ENCODE results near the gene PTCSC3.
"Not testable (repeated sequence)": the region's sequence is repeated elsewhere in the genome, so short reads cannot be mapped to it uniquely, and the experiment has no call there.

Gene PTCSC3

GRCh38 chr14:36113341-36113740, 63.2 kb downstream of the PTCSC3 start:
- Histone ChIP-seq H3K27me3 (ENCODE audit: insufficient read depth, low read length) (no peaks in the 10 kb centered on the region), H3K4me1 (ENCODE audit: insufficient read depth, low read length) (0 out of 2 replicates have a peak, but pooled peaks cover 6% of the 10 kb centered on the region), H3K9me3 (ENCODE audit: insufficient read depth, low read depth, low read length) (no peaks in the 10 kb centered on the region), H3K9ac (ENCODE audit: low read depth, low read length) (no peak overlapping the region), H3K4me3 (ENCODE audit: low read length) (no peak overlapping the region), H3K27ac (ENCODE audit: low read depth, low read length) (no peak overlapping the region), H3K36me3 (ENCODE audit: insufficient read depth, low read length) (no peaks in the 10 kb centered on the region)
- 86% methylated on average over 4 of the region's 4 CpGs for WGBS

DNA sequence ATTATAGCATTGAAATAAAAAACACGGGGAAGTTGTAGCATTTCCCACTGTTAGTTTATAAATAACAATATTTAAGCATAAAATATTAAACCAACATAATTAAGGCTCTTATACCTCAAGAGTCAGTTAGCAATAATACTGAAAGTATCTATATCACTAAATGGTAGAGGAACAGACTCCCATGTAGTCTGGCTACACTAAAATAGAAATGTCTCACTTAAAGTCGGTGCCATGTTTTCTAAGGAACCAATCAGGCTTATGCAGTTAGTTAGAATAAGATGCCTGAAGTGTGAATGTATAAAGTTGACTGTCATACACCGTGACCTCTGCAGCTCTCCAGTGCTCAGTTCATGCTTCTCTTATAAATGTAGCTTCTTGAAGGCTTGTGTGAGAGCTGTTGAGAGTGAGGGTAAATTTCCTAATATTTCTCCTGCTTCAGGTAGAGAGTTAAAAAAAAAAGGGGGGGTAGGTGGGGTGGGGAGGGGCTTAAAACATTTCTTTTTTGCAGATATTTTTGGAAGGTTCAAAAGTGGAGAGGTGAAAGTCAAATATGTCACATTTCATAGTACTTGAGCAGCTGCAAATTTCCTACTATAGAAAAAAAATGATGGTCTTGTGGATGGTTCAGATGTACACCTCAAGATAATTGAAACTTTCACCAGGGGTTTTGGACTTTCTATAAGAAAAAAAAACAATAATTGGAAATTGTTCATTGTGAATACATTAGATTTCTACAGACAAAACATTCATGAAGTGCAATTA, 64.5 kb downstream of the PTCSC3 start:
- WGBS: 89% methylated on average over 2 of the region's 3 CpGs
- H3K27me3 ChIP-seq (ENCODE audit: insufficient read depth, low read length): no peaks in the 10 kb centered on the region

GRCh38 chr14:36105401-36105800, 71.1 kb downstream of the PTCSC3 start:
- H3K27me3 ChIP-seq (ENCODE audit: insufficient read depth, low read length): no peaks in the 10 kb centered on the region
- 0% methylated on average over 1 of the region's 1 CpG for WGBS
- no peak overlapping the region for H3K27ac ChIP-seq (ENCODE audit: low read depth, low read length)

More for the DNA sequence above, 64.5 kb downstream of the PTCSC3 start:
- Histone ChIP-seq H3K36me3 (ENCODE audit: insufficient read depth, low read length) (no peaks in the 10 kb centered on the region), H3K9me3 (ENCODE audit: insufficient read depth, low read depth, low read length) (no peaks in the 10 kb centered on the region), H3K9ac (ENCODE audit: low read depth, low read length) (no peak overlapping the region), H3K4me3 (ENCODE audit: low read length) (no peak overlapping the region), H3K4me1 (ENCODE audit: insufficient read depth, low read length) (0 out of 2 replicates have a peak, but pooled peaks cover 6% of the 10 kb centered on the region), H3K27ac (ENCODE audit: low read depth, low read length) (no peak overlapping the region)

GRCh38 chr14:36104258-36104657, 72.3 kb downstream of the PTCSC3 start:
- H3K9ac ChIP-seq (ENCODE audit: low read depth, low read length); H3K36me3 ChIP-seq (ENCODE audit: insufficient read depth, low read length); H3K4me1 ChIP-seq (ENCODE audit: insufficient read depth, low read length); H3K27ac ChIP-seq (ENCODE audit: low read depth, low read length); H3K27me3 ChIP-seq (ENCODE audit: insufficient read depth, low read length); H3K9me3 ChIP-seq (ENCODE audit: insufficient read depth, low read depth, low read length); H3K4me3 ChIP-seq (ENCODE audit: low read length): not testable (repeated sequence)
- 77% methylated on average over 7 of the region's 7 CpGs for WGBS

More at GRCh38 chr14:36105401-36105800, 71.1 kb downstream of the PTCSC3 start:
- H3K4me1 ChIP-seq (ENCODE audit: insufficient read depth, low read length): no peaks in the 10 kb centered on the region
- H3K36me3 ChIP-seq (ENCODE audit: insufficient read depth, low read length): no peaks in the 10 kb centered on the region
- no peaks in the 10 kb centered on the region for H3K9me3 ChIP-seq (ENCODE audit: insufficient read depth, low read depth, low read length)
- H3K9ac ChIP-seq (ENCODE audit: low read depth, low read length): no peak overlapping the region
- H3K4me3 ChIP-seq (ENCODE audit: low read length): no peak overlapping the region

DNA sequence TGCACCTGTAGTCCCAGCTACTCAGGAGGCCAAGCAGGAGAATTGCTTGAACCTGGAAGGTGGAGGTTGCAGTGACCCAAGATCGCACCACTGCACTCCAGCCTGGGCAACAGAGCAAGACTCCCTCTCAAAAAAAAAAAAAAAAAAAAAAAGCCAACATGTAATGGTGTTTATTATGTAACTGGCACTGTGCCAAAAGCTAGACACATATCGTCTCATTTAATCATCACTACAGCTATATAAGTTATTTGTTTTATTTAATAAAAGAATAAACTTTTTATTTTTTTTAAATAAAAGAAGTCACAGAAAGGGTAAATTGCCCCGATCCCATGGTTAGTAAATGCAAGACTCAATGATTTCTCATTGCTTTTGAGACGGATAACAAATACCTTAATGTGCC, 76.9 kb downstream of the PTCSC3 start:
- WGBS: 89% methylated on average over 2 of the region's 4 CpGs
- Histone ChIP-seq H3K27me3 (ENCODE audit: insufficient read depth, low read length) (no peaks in the 10 kb centered on the region), H3K36me3 (ENCODE audit: insufficient read depth, low read length) (no peaks in the 10 kb centered on the region), H3K4me3 (ENCODE audit: low read length) (no peak overlapping the region), H3K4me1 (ENCODE audit: insufficient read depth, low read length) (no peaks in the 10 kb centered on the region), H3K9me3 (ENCODE audit: insufficient read depth, low read depth, low read length) (no peaks in the 10 kb centered on the region), H3K27ac (ENCODE audit: low read depth, low read length) (no peak overlapping the region), H3K9ac (ENCODE audit: low read depth, low read length) (no peak overlapping the region)

GRCh38 chr14:36097356-36097755, 79.2 kb downstream of the PTCSC3 start:
- no peaks in the 10 kb centered on the region for H3K36me3 ChIP-seq (ENCODE audit: insufficient read depth, low read length)
- no peak overlapping the region for H3K27ac ChIP-seq (ENCODE audit: low read depth, low read length)
- H3K4me1 ChIP-seq (ENCODE audit: insufficient read depth, low read length): no peaks in the 10 kb centered on the region
- H3K27me3 ChIP-seq (ENCODE audit: insufficient read depth, low read length): no peaks in the 10 kb centered on the region
- WGBS: 100% methylated on average over 1 of the region's 1 CpG
- no peak overlapping the region for H3K9ac ChIP-seq (ENCODE audit: low read depth, low read length)
- H3K9me3 ChIP-seq (ENCODE audit: insufficient read depth, low read depth, low read length): no peaks in the 10 kb centered on the region
- H3K4me3 ChIP-seq (ENCODE audit: low read length): no peak overlapping the region

- no peaks in the 10 kb centered on the region for H3K9me3 ChIP-seq (ENCODE audit: insufficient read depth, low read depth, low read length)
- no peak overlapping the region for H3K27ac ChIP-seq (ENCODE audit: low read depth, low read length)
- no peaks in the 10 kb centered on the region for H3K36me3 ChIP-seq (ENCODE audit: insufficient read depth, low read length)
- H3K4me3 ChIP-seq (ENCODE audit: low read length): no peak overlapping the region
- no peaks in the 10 kb centered on the region for H3K27me3 ChIP-seq (ENCODE audit: insufficient read depth, low read length)
- no peak overlapping the region for H3K9ac ChIP-seq (ENCODE audit: low read depth, low read length)
- H3K4me1 ChIP-seq (ENCODE audit: insufficient read depth, low read length): no peaks in the 10 kb centered on the region
These were observed 80.4 kb downstream of the PTCSC3 start for GRCh38 chr14:36096090-36096489.

- H3K36me3 ChIP-seq (ENCODE audit: insufficient read depth, low read length): no peaks in the 10 kb centered on the region
- H3K9ac ChIP-seq (ENCODE audit: low read depth, low read length): no peak overlapping the region
- no peak overlapping the region for H3K27ac ChIP-seq (ENCODE audit: low read depth, low read length)
- 95% methylated on average over 4 of the region's 4 CpGs for WGBS
- no peaks in the 10 kb centered on the region for H3K4me1 ChIP-seq (ENCODE audit: insufficient read depth, low read length)
- no peaks in the 10 kb centered on the region for H3K27me3 ChIP-seq (ENCODE audit: insufficient read depth, low read length)
- H3K9me3 ChIP-seq (ENCODE audit: insufficient read depth, low read depth, low read length): no peaks in the 10 kb centered on the region
- no peak overlapping the region for H3K4me3 ChIP-seq (ENCODE audit: low read length)
These were observed 81.6 kb downstream of the PTCSC3 start for GRCh38 chr14:36094963-36095362.

DNA sequence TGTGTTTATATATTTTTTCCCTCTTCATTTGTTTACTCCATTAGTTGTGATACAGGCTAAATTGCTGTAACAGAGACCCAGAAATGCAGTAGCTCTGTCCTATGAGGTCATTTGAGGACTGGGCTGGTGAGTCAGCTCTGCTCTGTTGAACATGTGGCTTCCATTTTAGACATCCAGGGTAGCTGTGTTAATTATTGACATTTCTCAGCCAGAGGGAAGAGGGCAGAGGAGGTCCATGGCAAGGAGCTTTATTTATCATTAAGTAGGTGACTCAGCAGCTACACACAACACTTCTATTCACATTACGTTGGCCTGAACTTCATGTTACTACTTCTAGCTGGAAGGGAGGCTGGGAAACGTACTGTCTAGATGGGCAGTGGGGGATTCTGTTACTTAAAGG, 85.4 kb downstream of the PTCSC3 start:
- Histone ChIP-seq H3K9me3 (ENCODE audit: insufficient read depth, low read depth, low read length) (no peaks in the 10 kb centered on the region), H3K4me3 (ENCODE audit: low read length) (no peak overlapping the region), H3K9ac (ENCODE audit: low read depth, low read length) (no peak overlapping the region), H3K27ac (ENCODE audit: low read depth, low read length) (no peak overlapping the region), H3K4me1 (ENCODE audit: insufficient read depth, low read length) (no peaks in the 10 kb centered on the region), H3K36me3 (ENCODE audit: insufficient read depth, low read length) (no peaks in the 10 kb centered on the region), H3K27me3 (ENCODE audit: insufficient read depth, low read length) (no peaks in the 10 kb centered on the region)
- WGBS: no CpG with 5 or more reads among the region's 2 CpGs

GRCh38 chr14:36087411-36087810, 89.1 kb downstream of the PTCSC3 start:
- H3K9ac ChIP-seq (ENCODE audit: low read depth, low read length): no peak overlapping the region
- no peak overlapping the region for H3K27ac ChIP-seq (ENCODE audit: low read depth, low read length)
- H3K9me3 ChIP-seq (ENCODE audit: insufficient read depth, low read depth, low read length): no peaks in the 10 kb centered on the region
- H3K36me3 ChIP-seq (ENCODE audit: insufficient read depth, low read length): no peaks in the 10 kb centered on the region
- no peaks in the 10 kb centered on the region for H3K4me1 ChIP-seq (ENCODE audit: insufficient read depth, low read length)
- no peak overlapping the region for H3K4me3 ChIP-seq (ENCODE audit: low read length)
- WGBS: no CpG with 5 or more reads among the region's 3 CpGs
- no peaks in the 10 kb centered on the region for H3K27me3 ChIP-seq (ENCODE audit: insufficient read depth, low read length)

GRCh38 chr14:36086629-36087395, 89.7 kb downstream of the PTCSC3 start:
- WGBS: no CpG with 5 or more reads among the region's 1 CpG
- H3K27me3 ChIP-seq (ENCODE audit: insufficient read depth, low read length): no peaks in the 10 kb centered on the region
- H3K9ac ChIP-seq (ENCODE audit: low read depth, low read length): no peak overlapping the region
- H3K36me3 ChIP-seq (ENCODE audit: insufficient read depth, low read length): no peaks in the 10 kb centered on the region
- H3K27ac ChIP-seq (ENCODE audit: low read depth, low read length): no peak overlapping the region
- no peak overlapping the region for H3K4me3 ChIP-seq (ENCODE audit: low read length)
- no peaks in the 10 kb centered on the region for H3K4me1 ChIP-seq (ENCODE audit: insufficient read depth, low read length)
- H3K9me3 ChIP-seq (ENCODE audit: insufficient read depth, low read depth, low read length): no peaks in the 10 kb centered on the region

Measured in HUES64 (cell line).